ENCODE data around the gene RPS5.
"Not testable (repeated sequence)": the region's sequence is repeated elsewhere in the genome, so short reads cannot be mapped to it uniquely, and the experiment has no call there.

GRCh38 chr19:58376724-58377123 lies 10.3 kb upstream of the RPS5 start:
- TF ChIP-seq, protein P1, sequence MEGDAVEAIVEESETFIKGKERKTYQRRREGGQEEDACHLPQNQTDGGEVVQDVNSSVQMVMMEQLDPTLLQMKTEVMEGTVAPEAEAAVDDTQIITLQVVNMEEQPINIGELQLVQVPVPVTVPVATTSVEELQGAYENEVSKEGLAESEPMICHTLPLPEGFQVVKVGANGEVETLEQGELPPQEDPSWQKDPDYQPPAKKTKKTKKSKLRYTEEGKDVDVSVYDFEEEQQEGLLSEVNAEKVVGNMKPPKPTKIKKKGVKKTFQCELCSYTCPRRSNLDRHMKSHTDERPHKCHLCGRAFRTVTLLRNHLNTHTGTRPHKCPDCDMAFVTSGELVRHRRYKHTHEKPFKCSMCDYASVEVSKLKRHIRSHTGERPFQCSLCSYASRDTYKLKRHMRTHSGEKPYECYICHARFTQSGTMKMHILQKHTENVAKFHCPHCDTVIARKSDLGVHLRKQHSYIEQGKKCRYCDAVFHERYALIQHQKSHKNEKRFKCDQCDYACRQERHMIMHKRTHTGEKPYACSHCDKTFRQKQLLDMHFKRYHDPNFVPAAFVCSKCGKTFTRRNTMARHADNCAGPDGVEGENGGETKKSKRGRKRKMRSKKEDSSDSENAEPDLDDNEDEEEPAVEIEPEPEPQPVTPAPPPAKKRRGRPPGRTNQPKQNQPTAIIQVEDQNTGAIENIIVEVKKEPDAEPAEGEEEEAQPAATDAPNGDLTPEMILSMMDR (IDR thresholded peaks at IDR 0.05), result not testable (repeated sequence)
- not testable (repeated sequence) for TF ChIP-seq POLR2A (IDR thresholded peaks at IDR 0.05); POLR2AphosphoS5 (IDR thresholded peaks at IDR 0.05; ENCODE audit: insufficient read depth in 1 of 2, low read depth in 1 of 2)
